DOHH2 (cell line): ENCODE data around the gene LAGE3.

Source experiments
- H3F3A ChIP-seq: fragments of 200-600 bp; sonication (generic), shearing (Covaris generic); 2 replicates; pipeline ENCODE4 v1.6.0; 2016; ENCODE audit warnings: antibody characterized with exemption, mild to moderate bottlenecking; ENCODE audit not compliant: control insufficient read depth, insufficient read depth
- H3K27ac ChIP-seq: fragments of 200-600 bp; sonication (generic); 2 replicates; pipeline ENCODE4 v1.5.1; 2014; ENCODE audit warnings: low read depth, mild to moderate bottlenecking, low read length, moderate library complexity
- H3K27me3 ChIP-seq: fragments of 200-600 bp; sonication (generic); 2 replicates; pipeline ENCODE4 v1.6.1; 2014; ENCODE audit warnings: mild to moderate bottlenecking, low read length, mixed read lengths; ENCODE audit not compliant: control insufficient read depth
- H3K36me3 ChIP-seq: fragments of 200-600 bp; sonication (generic); 2 replicates; pipeline ENCODE4 v1.6.1; 2014; ENCODE audit warnings: mild to moderate bottlenecking, low read length, moderate library complexity, mixed read lengths; ENCODE audit not compliant: control insufficient read depth
- H3K4me1 ChIP-seq: fragments of 200-600 bp; sonication (generic); 2 replicates; pipeline ENCODE4 v1.6.1; 2014; ENCODE audit warnings: mild to moderate bottlenecking, low read length, mixed read lengths; ENCODE audit not compliant: control insufficient read depth
- H3K4me2 ChIP-seq: fragments of 200-600 bp; sonication (generic); 2 replicates; pipeline ENCODE4 v1.6.0; 2014; ENCODE audit warnings: mild to moderate bottlenecking, low read length, moderate library complexity
- H3K4me3 ChIP-seq: fragments of 200-600 bp; sonication (generic); 2 replicates; pipeline ENCODE4 v1.5.1; 2014; ENCODE audit warnings: mild to moderate bottlenecking, low read length, mixed read lengths
- H3K79me2 ChIP-seq: fragments of 200-600 bp; sonication (generic); 2 replicates; pipeline ENCODE4 v1.6.1; 2014; ENCODE audit warnings: mild to moderate bottlenecking, low read length, mixed read lengths; ENCODE audit not compliant: control insufficient read depth
- H3K9me2 ChIP-seq: fragments of 200-600 bp; sonication (generic); replicated peaks from 2 replicates; pipeline ENCODE4 v1.6.1; 2014; ENCODE audit warnings: mild to moderate bottlenecking, low read length, mixed read lengths; ENCODE audit not compliant: control insufficient read depth
- H3K9me3 ChIP-seq: fragments of 200-600 bp; sonication (generic); 2 replicates; pipeline ENCODE4 v1.6.1; 2014; ENCODE audit warnings: antibody characterized with exemption, low read length, mixed read lengths; ENCODE audit not compliant: control insufficient read depth, insufficient read depth
- H4K20me1 ChIP-seq: fragments of 200-600 bp; sonication (generic); 2 replicates; pipeline ENCODE4 v1.6.0; 2014; ENCODE audit warnings: low read depth, mild to moderate bottlenecking, antibody characterized with exemption, low read length, moderate library complexity; ENCODE audit not compliant: control insufficient read depth, insufficient read depth
- EZH2phosphoT487 ChIP-seq: fragments of 200-600 bp; sonication (generic); IDR thresholded peaks from 2 replicates; pipeline ENCODE4 v1.6.1; 2017; ENCODE audit warnings: borderline replicate concordance, mild to moderate bottlenecking, antibody characterized with exemption, low read length, moderate library complexity, mixed read lengths
- TF ChIP-seq, protein P1 (sequence below): fragments of 200-600 bp; sonication (generic); IDR thresholded peaks from one replicate; pipeline ENCODE4 v1.5.1; 2014; ENCODE audit warnings: antibody characterized with exemption, mild to moderate bottlenecking, low read depth, low read length; ENCODE audit not compliant: poor library complexity, severe bottlenecking

Gene LAGE3

DNA sequence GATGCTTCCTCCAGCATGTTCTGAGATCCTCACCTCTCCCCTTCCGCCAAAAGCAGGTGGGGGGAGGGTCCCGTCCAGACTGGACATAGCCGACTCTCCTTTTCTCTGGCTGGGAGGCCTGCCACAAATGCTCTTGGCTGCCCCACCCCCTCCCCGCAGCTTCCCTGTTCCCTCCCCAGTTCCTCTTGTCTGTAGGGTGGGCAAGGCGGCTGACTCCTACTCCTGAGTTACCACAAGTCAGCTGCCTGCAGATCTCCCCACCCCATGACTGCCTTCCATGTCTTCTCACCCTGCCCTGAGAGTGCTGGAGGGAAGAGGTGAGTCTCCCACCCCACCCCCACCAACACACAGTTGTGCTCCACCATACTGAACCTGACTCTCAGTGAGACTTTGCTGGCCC lies 47.7 kb downstream of the LAGE3 start:
- H3K27ac ChIP-seq: no peak overlapping the region
- peaks cover 20% of the 10 kb centered on the region for H3K4me1 ChIP-seq
- no peak overlapping the region for H3K4me3 ChIP-seq
- no peaks in the 10 kb centered on the region for H3F3A ChIP-seq
- H3K9me3 ChIP-seq: no peaks in the 10 kb centered on the region
- H3K27me3 ChIP-seq: no peaks in the 10 kb centered on the region
- no peaks in the 10 kb centered on the region for H3K9me2 ChIP-seq
- no peaks in the 10 kb centered on the region for H4K20me1 ChIP-seq
- no peak overlapping the region for H3K4me2 ChIP-seq
- no peak for TF ChIP-seq EZH2phosphoT487
- TF ChIP-seq, protein P1, sequence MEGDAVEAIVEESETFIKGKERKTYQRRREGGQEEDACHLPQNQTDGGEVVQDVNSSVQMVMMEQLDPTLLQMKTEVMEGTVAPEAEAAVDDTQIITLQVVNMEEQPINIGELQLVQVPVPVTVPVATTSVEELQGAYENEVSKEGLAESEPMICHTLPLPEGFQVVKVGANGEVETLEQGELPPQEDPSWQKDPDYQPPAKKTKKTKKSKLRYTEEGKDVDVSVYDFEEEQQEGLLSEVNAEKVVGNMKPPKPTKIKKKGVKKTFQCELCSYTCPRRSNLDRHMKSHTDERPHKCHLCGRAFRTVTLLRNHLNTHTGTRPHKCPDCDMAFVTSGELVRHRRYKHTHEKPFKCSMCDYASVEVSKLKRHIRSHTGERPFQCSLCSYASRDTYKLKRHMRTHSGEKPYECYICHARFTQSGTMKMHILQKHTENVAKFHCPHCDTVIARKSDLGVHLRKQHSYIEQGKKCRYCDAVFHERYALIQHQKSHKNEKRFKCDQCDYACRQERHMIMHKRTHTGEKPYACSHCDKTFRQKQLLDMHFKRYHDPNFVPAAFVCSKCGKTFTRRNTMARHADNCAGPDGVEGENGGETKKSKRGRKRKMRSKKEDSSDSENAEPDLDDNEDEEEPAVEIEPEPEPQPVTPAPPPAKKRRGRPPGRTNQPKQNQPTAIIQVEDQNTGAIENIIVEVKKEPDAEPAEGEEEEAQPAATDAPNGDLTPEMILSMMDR: no peak
- no peaks in the 10 kb centered on the region; the same call in 1 of the 2 replicates for H3K36me3 ChIP-seq
- H3K79me2 ChIP-seq: peaks cover 25% of the 10 kb centered on the region

DNA sequence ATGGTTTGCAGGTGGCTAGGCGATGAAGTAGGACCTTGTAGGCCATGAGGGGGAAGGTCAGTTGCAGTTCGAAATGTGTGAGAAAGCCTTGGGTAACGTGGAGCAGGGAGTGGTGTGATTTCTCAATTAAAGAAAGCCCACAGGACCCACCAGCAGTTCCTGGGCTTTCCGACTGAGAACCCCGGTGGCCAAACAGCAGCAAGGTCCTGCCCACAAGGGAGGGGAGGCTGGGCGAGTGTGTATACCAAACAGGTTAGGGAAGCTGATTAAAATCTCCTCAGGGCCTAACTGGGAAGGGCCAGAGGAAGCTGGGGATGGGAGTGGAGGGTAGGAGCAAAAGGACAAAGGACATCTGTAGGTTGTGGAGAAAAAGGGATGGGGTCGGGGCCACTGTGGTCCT lies 48.2 kb downstream of the LAGE3 start:
- Histone ChIP-seq H3K27ac (no peak overlapping the region), H4K20me1 (no peaks in the 10 kb centered on the region), H3K36me3 (no peaks in the 10 kb centered on the region; the same call in 1 of the 2 replicates), H3K9me2 (no peaks in the 10 kb centered on the region), H3K27me3 (no peaks in the 10 kb centered on the region), H3F3A (no peaks in the 10 kb centered on the region), H3K79me2 (peaks cover 25% of the 10 kb centered on the region), H3K4me3 (no peak overlapping the region), H3K4me1 (peaks cover 17% of the 10 kb centered on the region), H3K4me2 (no peak overlapping the region), H3K9me3 (no peaks in the 10 kb centered on the region)
- no peak for TF ChIP-seq EZH2phosphoT487
- TF ChIP-seq, protein P1: no peak

DNA sequence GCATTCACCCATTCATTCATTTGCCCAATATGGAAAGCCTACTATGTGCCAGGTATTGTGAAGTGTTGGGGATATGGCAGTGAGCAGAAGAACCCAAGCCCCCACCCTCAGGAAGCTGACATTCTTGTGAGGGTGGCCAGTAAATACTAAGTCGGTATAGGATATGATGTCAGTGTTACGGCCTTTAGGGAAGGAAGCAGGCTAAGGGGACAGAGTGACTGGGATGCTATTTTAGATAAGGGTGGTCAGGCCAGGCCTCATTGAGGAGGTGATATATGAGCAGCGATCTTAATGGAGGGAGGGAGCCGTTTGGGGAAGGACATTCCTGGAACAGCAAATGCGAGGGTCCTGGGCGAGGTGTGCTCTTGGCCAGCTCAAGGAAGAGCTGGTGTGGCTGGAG lies 48.6 kb downstream of the LAGE3 start:
- TF ChIP-seq, protein P1: no peak
- TF ChIP-seq EZH2phosphoT487: no peak
- no peaks in the 10 kb centered on the region for H4K20me1 ChIP-seq
- H3K4me2 ChIP-seq: no peak overlapping the region
- no peaks in the 10 kb centered on the region for H3K9me3 ChIP-seq
- H3K4me1 ChIP-seq: peaks cover 17% of the 10 kb centered on the region
- H3F3A ChIP-seq: no peaks in the 10 kb centered on the region
- H3K27ac ChIP-seq: no peak overlapping the region
- H3K27me3 ChIP-seq: no peaks in the 10 kb centered on the region
- H3K79me2 ChIP-seq: peaks cover 25% of the 10 kb centered on the region
- H3K36me3 ChIP-seq: no peaks in the 10 kb centered on the region; the same call in 1 of the 2 replicates
- H3K9me2 ChIP-seq: no peaks in the 10 kb centered on the region
- H3K4me3 ChIP-seq: no peak overlapping the region
